Kidney (tissue), 14 donors: ENCODE data around the gene NEUROG2. TPM values are rescaled to one million over a fixed set of nuclear protein-coding genes. Genes with fewer than 3 reads are reported as not detected.
"Not testable (repeated sequence)": the region's sequence is repeated elsewhere in the genome, so short reads cannot be mapped to it uniquely, and the experiment has no call there.

Experiments used
- DNase-seq, 5 donors: peaks; one replicate each; pipeline ENCODE4 v3.0.0-alpha.2; 2013 to 2020
- FAIRE-seq: peaks from 2 replicates; lab custom pipeline; 2012; peaks lifted over from hg19 to GRCh38; lab: Jason Lieb, UNC
- H3K27ac ChIP-seq, 2 donors: one replicate each; pipeline ENCODE4 v1.7.0; 2013; ENCODE audit warnings: low read depth in 2 of 2, low read length in 2 of 2, inconsistent platforms in 1 of 2
- H3K27me3 ChIP-seq: one replicate; pipeline ENCODE4 v1.7.1; 2013; ENCODE audit warnings: low read length, inconsistent platforms; ENCODE audit not compliant: control insufficient read depth, insufficient read depth
- H3K36me3 ChIP-seq, 3 donors: one replicate each; pipeline versions ENCODE4 v1.7.0 to v1.7.1; 2013; ENCODE audit warnings: low read length in 3 of 3, control low read depth in 1 of 3, inconsistent platforms in 1 of 3; ENCODE audit not compliant: insufficient read depth in 3 of 3, control insufficient read depth in 2 of 3
- H3K4me1 ChIP-seq, 3 donors: one replicate each; pipeline versions ENCODE4 v1.7.0 to v1.7.1; 2013; ENCODE audit warnings: low read length in 3 of 3, inconsistent platforms in 1 of 3, low read depth in 1 of 3; ENCODE audit not compliant: control insufficient read depth in 2 of 3, insufficient read depth in 2 of 3
- H3K4me3 ChIP-seq, 3 donors: one replicate each; pipeline versions ENCODE4 v1.7.0 to v1.8.1; 2013; ENCODE audit warnings: low read length in 3 of 3, control low read depth in 1 of 3, inconsistent platforms in 1 of 3
- H3K9ac ChIP-seq, 3 donors: one replicate each; pipeline versions ENCODE4 v1.7.0 to v1.7.1; 2013; ENCODE audit warnings: low read length in 3 of 3, control low read depth in 1 of 3, inconsistent platforms in 1 of 3
- H3K9me3 ChIP-seq, 3 donors: one replicate each; pipeline versions ENCODE4 v1.7.0 to v1.7.1; 2013; ENCODE audit warnings: low read length in 3 of 3, control low read depth in 1 of 3, inconsistent platforms in 1 of 3; ENCODE audit not compliant: control insufficient read depth in 2 of 3, insufficient read depth in 1 of 3
- CTCF ChIP-seq: IDR thresholded peaks from 3 replicates; pipeline ENCODE4 v1.5.1; 2012; ENCODE audit warnings: mild to moderate bottlenecking, moderate library complexity, borderline replicate concordance; ENCODE audit not compliant: insufficient read depth; ENCODE audit errors: extremely low read depth
- intact Hi-C: fragments of 100-400 bp; cut with DNase I; formaldehyde crosslinking; loops from one replicate; pipeline ENCODE4 v1.11.1; 2022
- polyA plus RNA-seq: library from polyadenylated mRNA; stranded (reverse); fragments of 350-450 nt; fragmentation: Illumina TruSeq; extraction: RNeasy Lipid Tissue Mini Kit (QIAGEN cat#74804); gene quantifications from one replicate; pipeline ENCODE4 v1.2.3, GENCODE V29; 2014; ENCODE audit warnings: low read depth, low replicate concordance; ENCODE audit not compliant: insufficient read depth
- total RNA-seq: library from RNA; stranded (reverse); fragmentation: NEBNext Ultra II Directional; extraction: Animal tissue kit (Norgen Biotek cat#: 25700); gene quantifications from one replicate; pipeline ENCODE4 v1.2.1, GENCODE V29; 2021
- donor health status: control.
- donor health status: control.
- donor health status: control.
- donor health status: control.
- donor health status: control.
- donor health status: DM: yes; HTN: yes; CAD: no.
- donor health status: Normal renal cell carcinoma (clear cell type).

NEUROG2 gene
- total and polyA plus RNA-seq, 2 donors from 2014 or later, result not detected

DNA sequence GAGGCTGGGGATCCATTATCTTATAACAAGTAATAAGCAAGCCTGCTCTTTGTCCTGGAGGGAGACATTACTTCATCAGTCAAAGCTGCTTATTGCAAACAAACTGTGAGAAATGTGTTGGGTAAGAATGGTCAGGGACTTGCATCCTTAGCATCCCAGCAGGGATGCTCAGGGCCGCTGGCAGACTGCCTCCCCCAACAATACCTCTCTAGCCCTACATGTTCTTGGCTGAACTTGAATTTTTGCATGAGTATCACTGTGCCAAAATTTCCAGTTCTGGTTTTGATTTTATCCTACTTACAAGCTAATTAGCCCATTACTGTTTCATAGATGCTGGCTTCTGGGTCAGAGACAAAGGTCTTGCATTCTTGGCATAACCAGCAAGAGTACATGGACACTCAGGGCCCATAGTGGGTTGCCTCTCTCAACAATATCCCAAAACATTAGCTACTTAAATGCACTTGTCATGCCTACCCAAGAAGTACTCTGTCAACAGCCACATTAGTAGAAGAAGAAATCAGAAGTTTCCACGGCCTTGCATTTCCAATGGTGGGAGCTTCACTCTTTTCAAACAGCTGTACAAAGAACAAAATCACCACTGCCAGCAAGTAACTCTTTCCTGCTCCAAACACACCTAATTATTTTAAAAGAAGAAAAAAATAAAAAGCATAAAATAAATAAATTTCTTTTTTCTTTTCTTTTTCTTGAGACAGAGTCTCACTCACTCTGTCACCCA is 41.9 kb upstream of the NEUROG2 start:
- intact Hi-C loops, result no loop called here

GRCh38 chr4:112554271-112554670 is 38.3 kb upstream of the NEUROG2 start:
- FAIRE-seq, H3K9me3 ChIP-seq: not testable (repeated sequence)

More for the DNA sequence above, 41.9 kb upstream of the NEUROG2 start:
- DNase-seq, result no peak
- FAIRE-seq, result no peak
- Histone ChIP-seq H3K36me3 (no peaks in the 10 kb centered on the region), H3K9ac (no peak overlapping the region), H3K27me3 (no peaks in the 10 kb centered on the region), H3K27ac (no peak overlapping the region), H3K4me1 (no peaks in the 10 kb centered on the region), H3K4me3 (no peak overlapping the region), H3K9me3 (no peaks in the 10 kb centered on the region)
- no peak for TF ChIP-seq CTCF

GRCh38 chr4:112552668-112553067 is 36.7 kb upstream of the NEUROG2 start:
- no peaks in the 10 kb centered on the region for H3K9me3 ChIP-seq
- H3K9ac ChIP-seq, result no peak overlapping the region
- no peak overlapping the region for H3K4me3 ChIP-seq
- no peaks in the 10 kb centered on the region for H3K36me3 ChIP-seq
- DNase-seq (no peak), FAIRE-seq (no peak)
- intact Hi-C loops, result no loop called here
- no peak overlapping the region for H3K27ac ChIP-seq
- TF ChIP-seq CTCF, result no peak
- H3K27me3 ChIP-seq, result no peaks in the 10 kb centered on the region
- no peaks in the 10 kb centered on the region for H3K4me1 ChIP-seq

More at GRCh38 chr4:112554271-112554670, 38.3 kb upstream of the NEUROG2 start:
- H3K27me3 ChIP-seq, H3K4me3 ChIP-seq, H3K4me1 ChIP-seq, H3K36me3 ChIP-seq, H3K9ac ChIP-seq, intact Hi-C loops, DNase-seq, H3K27ac ChIP-seq: not testable (repeated sequence)

- DNase-seq (no peak), FAIRE-seq (no peak)
- no peaks in the 10 kb centered on the region for H3K36me3 ChIP-seq
- H3K4me1 ChIP-seq, result no peaks in the 10 kb centered on the region
- no peaks in the 10 kb centered on the region for H3K27me3 ChIP-seq
- intact Hi-C loops, result no loop called here
- no peak overlapping the region for H3K27ac ChIP-seq
- H3K4me3 ChIP-seq, result no peak overlapping the region
- no peak for TF ChIP-seq CTCF
- no peaks in the 10 kb centered on the region for H3K9me3 ChIP-seq
- no peak overlapping the region for H3K9ac ChIP-seq
Measured at GRCh38 chr4:112550728-112551127, 34.7 kb upstream of the NEUROG2 start.
